Measurements from ENCODE around the gene MAP3K12. TPM values are rescaled to one million over a fixed set of nuclear protein-coding genes. Genes with fewer than 3 reads are reported as not detected.
A peak's percentile ranks its signal among the peaks of the same experiment; 100 is the strongest.

MAP3K12 gene
- total and polyA plus RNA-seq, 2 of the 13 experiments (the other 11 are each of a cell fraction or from before 2014, with no cell fraction given), result 0.20 to 1.1 TPM

DNA sequence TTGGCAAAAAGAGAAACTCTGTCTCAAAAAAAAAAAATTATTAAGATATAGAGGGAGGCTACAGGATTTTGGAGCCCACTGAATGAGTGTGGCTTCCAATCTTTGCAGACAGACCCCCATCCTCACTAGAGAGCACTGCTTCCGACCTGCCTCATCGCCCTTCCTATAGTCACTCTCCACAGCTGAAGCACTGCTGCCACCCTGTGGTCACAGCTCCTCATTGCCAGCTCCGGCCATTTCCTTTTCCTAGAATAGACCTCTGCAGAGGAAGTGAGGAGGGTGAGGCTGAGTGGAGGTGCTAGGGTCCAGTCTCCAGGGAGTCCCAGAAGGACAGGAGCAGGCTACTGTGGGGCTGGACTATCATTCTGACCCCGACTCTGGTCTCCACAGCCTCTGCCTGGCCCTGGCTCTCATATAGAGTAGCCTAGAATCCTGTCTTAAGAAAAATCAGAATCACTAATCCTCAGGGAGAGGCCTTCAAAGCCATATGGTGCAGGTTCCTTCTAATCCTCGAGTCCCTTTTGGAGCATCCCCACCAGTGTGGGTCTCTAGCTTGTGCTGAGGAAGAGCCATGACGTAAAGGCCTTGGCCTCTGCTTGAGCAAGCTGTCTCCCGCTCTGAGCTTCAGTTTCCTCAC is 9.4 kb upstream of the MAP3K12 start:
- peak; percentile 93 for ATAC-seq
- Histone ChIP-seq H3K4me2 (ENCODE audit: low read depth, low read length) (no peak overlapping the region), H3K36me3 (replicated peaks in 1 of 2; ENCODE audit: control insufficient read depth in 1 of 2, insufficient read depth in 2 of 2, low read length in 2 of 2) (peaks cover 14 to 44% of the 10 kb centered on the region in 2 experiments), H3K9ac (ENCODE audit: insufficient read depth, low read depth, low read length) (no peak overlapping the region), H3K9me3 (ENCODE audit: low read length) (no peaks in the 10 kb centered on the region), H4K20me1 (ENCODE audit: insufficient read depth, low read length) (no peaks in the 10 kb centered on the region), H2AFZ (ENCODE audit: low read length) (no peak overlapping the region), H3K4me3 (replicated peaks in 1 of 3; ENCODE audit: insufficient read depth in 1 of 3, low read depth in 2 of 3, low read length in 3 of 3) (no peak overlapping the region), H3K4me1 (ENCODE audit: insufficient read depth, low read length) (no peaks in the 10 kb centered on the region), H3K79me2 (ENCODE audit: insufficient read depth, low read length) (no peaks in the 10 kb centered on the region), H3K27me3 (ENCODE audit: control insufficient read depth in 1 of 2, insufficient read depth in 2 of 2, low read length in 2 of 2) (no peaks in the 10 kb centered on the region), H3K27ac (ENCODE audit: extremely low read length, insufficient read depth, low read length) (no peak overlapping the region)
- FAIRE-seq, result peak; percentile 95
- 39% methylated on average over 6 of the region's 7 CpGs for WGBS (ENCODE audit: low lambda C conversion rate)
- ChIA-PET CTCF (ENCODE audit: low intra/inter-chr PET ratio, low total read pairs) (interaction anchor here (1.0 to 1.8 kb wide), 2 partner anchors 155 to 184 kb away, joined by 3 to 4 read pairs; no protein-coding TSS in a partner anchor), POLR2A (interaction anchor here (0.6 to 3.0 kb wide), 9 partner anchors 8 to 184 kb away, joined by 3 to 20 read pairs (median 4); partner anchors contain the start of genes ATP5MC2, PRR13, SP1 and TARBP2)
- intact Hi-C loops (cut with micrococcal nuclease; ENCODE audit: unreplicated experiment), result loop anchor here (1.0 to 5.0 kb wide), 3 partner anchors 36 to 184 kb away; no protein-coding TSS in a partner anchor
- in situ Hi-C loops (cut with HindIII; ENCODE audit: extremely low pct_ligation_motif_present, low pct_unique_long_range_greater_than_20kb), result no loop called here
- peak; percentile 72 for DNase-seq (ENCODE audit: low spot score)
- no TSS peak for BruUV-seq (replicated peaks)
- TF ChIP-seq KLF9 (CRISPR knock-in tag; IDR thresholded peaks at IDR 0.05; ENCODE audit: low read depth) (no peak), MXI1 (IDR thresholded peaks at IDR 0.05; ENCODE audit: borderline replicate concordance, low read depth, low read length) (0 out of 3 replicates have a peak, but pooled peaks have one; percentile 22), RBM22 (optimal IDR thresholded peaks at IDR 0.05; ENCODE audit: low read length) (no peak), ELF1 (CRISPR knock-in tag; IDR thresholded peaks at IDR 0.05) (0 out of 2 replicates have a peak, but pooled peaks have one; percentile 35), REPIN1 (CRISPR knock-in tag; IDR thresholded peaks at IDR 0.05; ENCODE audit: borderline replicate concordance, low read depth) (0 out of 2 replicates have a peak, but pooled peaks have one; percentile 24), ZFP41 (CRISPR knock-in tag; IDR thresholded peaks at IDR 0.05; ENCODE audit: borderline replicate concordance) (no peak), STAG1 (CRISPR knock-in tag; IDR thresholded peaks at IDR 0.05) (peak; percentile 95), REXO4 (CRISPR knock-in tag; IDR thresholded peaks at IDR 0.05; ENCODE audit: borderline replicate concordance) (no peak), RAD51 (IDR thresholded peaks at IDR 0.05; ENCODE audit: borderline replicate concordance) (no peak), DMAP1 (CRISPR knock-in tag; IDR thresholded peaks at IDR 0.05) (no peak), NFATC3 (CRISPR knock-in tag; IDR thresholded peaks at IDR 0.05) (no peak), JUN (CRISPR knock-in tag; IDR thresholded peaks at IDR 0.05) (no peak), ZSCAN25 (CRISPR knock-in tag; IDR thresholded peaks at IDR 0.05) (no peak), KAT7 (CRISPR knock-in tag; IDR thresholded peaks at IDR 0.05; ENCODE audit: borderline replicate concordance) (no peak)
- TF ChIP-seq, protein P1, sequence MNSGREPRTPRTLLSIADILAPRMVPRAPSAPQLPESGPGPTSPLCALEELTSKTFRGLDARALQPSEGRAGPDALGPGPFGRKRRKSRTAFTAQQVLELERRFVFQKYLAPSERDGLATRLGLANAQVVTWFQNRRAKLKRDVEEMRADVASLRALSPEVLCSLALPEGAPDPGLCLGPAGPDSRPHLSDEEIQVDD (CRISPR knock-in tag; IDR thresholded peaks at IDR 0.05; ENCODE audit: borderline replicate concordance), result no peak
- TF ChIP-seq, protein P2, sequence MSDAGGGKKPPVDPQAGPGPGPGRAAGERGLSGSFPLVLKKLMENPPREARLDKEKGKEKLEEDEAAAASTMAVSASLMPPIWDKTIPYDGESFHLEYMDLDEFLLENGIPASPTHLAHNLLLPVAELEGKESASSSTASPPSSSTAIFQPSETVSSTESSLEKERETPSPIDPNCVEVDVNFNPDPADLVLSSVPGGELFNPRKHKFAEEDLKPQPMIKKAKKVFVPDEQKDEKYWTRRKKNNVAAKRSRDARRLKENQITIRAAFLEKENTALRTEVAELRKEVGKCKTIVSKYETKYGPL (CRISPR knock-in tag; IDR thresholded peaks at IDR 0.05), result no peak
- TF ChIP-seq, protein P3, sequence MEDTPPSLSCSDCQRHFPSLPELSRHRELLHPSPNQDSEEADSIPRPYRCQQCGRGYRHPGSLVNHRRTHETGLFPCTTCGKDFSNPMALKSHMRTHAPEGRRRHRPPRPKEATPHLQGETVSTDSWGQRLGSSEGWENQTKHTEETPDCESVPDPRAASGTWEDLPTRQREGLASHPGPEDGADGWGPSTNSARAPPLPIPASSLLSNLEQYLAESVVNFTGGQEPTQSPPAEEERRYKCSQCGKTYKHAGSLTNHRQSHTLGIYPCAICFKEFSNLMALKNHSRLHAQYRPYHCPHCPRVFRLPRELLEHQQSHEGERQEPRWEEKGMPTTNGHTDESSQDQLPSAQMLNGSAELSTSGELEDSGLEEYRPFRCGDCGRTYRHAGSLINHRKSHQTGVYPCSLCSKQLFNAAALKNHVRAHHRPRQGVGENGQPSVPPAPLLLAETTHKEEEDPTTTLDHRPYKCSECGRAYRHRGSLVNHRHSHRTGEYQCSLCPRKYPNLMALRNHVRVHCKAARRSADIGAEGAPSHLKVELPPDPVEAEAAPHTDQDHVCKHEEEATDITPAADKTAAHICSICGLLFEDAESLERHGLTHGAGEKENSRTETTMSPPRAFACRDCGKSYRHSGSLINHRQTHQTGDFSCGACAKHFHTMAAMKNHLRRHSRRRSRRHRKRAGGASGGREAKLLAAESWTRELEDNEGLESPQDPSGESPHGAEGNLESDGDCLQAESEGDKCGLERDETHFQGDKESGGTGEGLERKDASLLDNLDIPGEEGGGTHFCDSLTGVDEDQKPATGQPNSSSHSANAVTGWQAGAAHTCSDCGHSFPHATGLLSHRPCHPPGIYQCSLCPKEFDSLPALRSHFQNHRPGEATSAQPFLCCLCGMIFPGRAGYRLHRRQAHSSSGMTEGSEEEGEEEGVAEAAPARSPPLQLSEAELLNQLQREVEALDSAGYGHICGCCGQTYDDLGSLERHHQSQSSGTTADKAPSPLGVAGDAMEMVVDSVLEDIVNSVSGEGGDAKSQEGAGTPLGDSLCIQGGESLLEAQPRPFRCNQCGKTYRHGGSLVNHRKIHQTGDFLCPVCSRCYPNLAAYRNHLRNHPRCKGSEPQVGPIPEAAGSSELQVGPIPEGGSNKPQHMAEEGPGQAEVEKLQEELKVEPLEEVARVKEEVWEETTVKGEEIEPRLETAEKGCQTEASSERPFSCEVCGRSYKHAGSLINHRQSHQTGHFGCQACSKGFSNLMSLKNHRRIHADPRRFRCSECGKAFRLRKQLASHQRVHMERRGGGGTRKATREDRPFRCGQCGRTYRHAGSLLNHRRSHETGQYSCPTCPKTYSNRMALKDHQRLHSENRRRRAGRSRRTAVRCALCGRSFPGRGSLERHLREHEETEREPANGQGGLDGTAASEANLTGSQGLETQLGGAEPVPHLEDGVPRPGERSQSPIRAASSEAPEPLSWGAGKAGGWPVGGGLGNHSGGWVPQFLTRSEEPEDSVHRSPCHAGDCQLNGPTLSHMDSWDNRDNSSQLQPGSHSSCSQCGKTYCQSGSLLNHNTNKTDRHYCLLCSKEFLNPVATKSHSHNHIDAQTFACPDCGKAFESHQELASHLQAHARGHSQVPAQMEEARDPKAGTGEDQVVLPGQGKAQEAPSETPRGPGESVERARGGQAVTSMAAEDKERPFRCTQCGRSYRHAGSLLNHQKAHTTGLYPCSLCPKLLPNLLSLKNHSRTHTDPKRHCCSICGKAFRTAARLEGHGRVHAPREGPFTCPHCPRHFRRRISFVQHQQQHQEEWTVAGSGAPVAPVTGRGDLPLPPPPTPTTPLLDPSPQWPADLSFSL (CRISPR knock-in tag; IDR thresholded peaks at IDR 0.05), result no peak
- TF ChIP-seq, protein P4, sequence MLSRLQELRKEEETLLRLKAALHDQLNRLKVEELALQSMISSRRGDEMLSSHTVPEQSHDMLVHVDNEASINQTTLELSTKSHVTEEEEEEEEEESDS (CRISPR knock-in tag; IDR thresholded peaks at IDR 0.05; ENCODE audit: borderline replicate concordance), result no peak

Measured in HepG2 (cell line).